ENCODE results near the gene TIPIN. TPM values are rescaled to one million over a fixed set of nuclear protein-coding genes. Genes with fewer than 3 reads are reported as not detected.

Gene TIPIN
- total RNA-seq, 2 donors from 2014 or later, result 8.0 to 20.1 TPM

DNA sequence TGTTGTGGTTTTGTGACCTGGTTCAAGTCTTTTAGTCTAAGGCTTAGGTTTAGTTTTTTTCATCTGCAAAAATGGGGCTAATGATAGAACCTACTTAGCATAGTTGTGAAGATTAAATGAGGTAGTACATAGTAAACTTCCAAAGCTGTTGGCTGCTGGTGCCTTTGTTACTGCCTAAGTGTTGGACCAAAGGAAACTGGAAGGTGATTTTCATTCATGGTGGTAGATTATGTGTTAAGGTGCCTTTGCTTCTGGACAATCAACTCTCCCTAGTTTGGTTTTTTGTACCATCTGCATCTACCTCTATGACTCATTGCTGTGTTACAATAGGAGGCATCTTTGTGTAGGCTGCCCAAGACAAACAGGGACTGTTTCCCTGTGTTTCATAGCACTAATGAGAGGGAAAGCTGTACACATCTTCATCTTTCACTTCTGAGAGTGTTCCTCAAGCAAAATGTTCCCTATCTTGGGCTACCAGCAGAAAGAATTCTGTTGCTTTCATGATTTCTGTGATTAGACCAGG lies 33.4 kb upstream of the TIPIN start:
- H3K4me1 ChIP-seq (replicated peaks), result peaks cover 7% of the 10 kb centered on the region
- no peaks in the 10 kb centered on the region for H3K27me3 ChIP-seq (replicated peaks; ENCODE audit: insufficient read depth)
- intact Hi-C loops (cut with DNase I), result no loop called here
- H3K9me3 ChIP-seq, result no peaks in the 10 kb centered on the region
- H3K4me3 ChIP-seq, result no peak overlapping the region
- H3K36me3 ChIP-seq, result no peaks in the 10 kb centered on the region
- no peak overlapping the region for H3K27ac ChIP-seq
- DNase-seq (ENCODE audit: low spot score), result no peak
- TF ChIP-seq, protein P1, sequence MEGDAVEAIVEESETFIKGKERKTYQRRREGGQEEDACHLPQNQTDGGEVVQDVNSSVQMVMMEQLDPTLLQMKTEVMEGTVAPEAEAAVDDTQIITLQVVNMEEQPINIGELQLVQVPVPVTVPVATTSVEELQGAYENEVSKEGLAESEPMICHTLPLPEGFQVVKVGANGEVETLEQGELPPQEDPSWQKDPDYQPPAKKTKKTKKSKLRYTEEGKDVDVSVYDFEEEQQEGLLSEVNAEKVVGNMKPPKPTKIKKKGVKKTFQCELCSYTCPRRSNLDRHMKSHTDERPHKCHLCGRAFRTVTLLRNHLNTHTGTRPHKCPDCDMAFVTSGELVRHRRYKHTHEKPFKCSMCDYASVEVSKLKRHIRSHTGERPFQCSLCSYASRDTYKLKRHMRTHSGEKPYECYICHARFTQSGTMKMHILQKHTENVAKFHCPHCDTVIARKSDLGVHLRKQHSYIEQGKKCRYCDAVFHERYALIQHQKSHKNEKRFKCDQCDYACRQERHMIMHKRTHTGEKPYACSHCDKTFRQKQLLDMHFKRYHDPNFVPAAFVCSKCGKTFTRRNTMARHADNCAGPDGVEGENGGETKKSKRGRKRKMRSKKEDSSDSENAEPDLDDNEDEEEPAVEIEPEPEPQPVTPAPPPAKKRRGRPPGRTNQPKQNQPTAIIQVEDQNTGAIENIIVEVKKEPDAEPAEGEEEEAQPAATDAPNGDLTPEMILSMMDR (IDR thresholded peaks at IDR 0.05), result no peak
- TF ChIP-seq POLR2AphosphoS5 (IDR thresholded peaks at IDR 0.05), result no peak

DNA sequence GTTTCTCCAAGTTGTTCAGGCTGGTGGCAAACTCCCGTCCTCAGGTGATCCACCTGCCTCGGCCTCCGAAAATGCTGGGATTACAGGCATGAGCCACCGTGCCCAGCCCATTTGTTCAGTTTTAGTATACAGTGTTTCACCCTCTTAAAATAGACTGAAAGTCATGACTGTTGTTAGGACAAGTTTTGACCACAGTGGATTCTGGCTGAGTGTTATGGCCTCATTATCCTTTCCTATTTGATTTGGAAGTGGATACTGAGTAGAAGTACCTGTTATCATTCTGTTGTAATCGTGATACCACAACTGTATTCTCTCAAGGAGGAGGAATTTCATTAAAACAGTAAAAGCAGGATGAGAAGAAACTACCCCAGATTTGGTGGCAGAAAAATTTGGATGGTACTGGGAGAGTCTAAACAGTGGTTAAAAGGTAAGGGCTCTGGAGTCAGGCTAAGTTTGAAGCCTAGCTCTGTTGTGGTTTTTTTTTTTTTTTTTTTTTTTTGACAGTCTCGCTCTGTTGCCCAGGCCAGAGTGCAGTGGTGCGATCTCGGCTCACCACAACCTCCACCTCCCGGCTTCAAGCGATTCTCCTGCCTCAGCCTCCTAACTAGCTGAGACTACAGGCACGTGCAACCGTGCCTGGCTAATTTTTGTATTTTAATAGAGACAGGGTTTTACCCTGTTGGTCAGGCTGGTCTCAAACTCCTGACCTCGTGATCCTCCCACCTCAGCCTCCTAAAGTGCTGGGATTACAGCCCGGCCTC lies 32.8 kb upstream of the TIPIN start:
- WGBS, result 81% methylated on average over 14 of the region's 14 CpGs
- no peaks in the 10 kb centered on the region for H3K36me3 ChIP-seq
- no peaks in the 10 kb centered on the region for H3K27me3 ChIP-seq (replicated peaks; ENCODE audit: insufficient read depth)
- peaks cover 7% of the 10 kb centered on the region for H3K4me1 ChIP-seq (replicated peaks)
- DNase-seq (ENCODE audit: low spot score), result peak; percentile 13
- intact Hi-C loops (cut with DNase I), result no loop called here
- H3K9me3 ChIP-seq, result no peaks in the 10 kb centered on the region
- H3K27ac ChIP-seq, result no peak overlapping the region
- TF ChIP-seq, protein P1 (IDR thresholded peaks at IDR 0.05), result no peak
- TF ChIP-seq POLR2A (IDR thresholded peaks at IDR 0.05) (no peak), POLR2AphosphoS5 (IDR thresholded peaks at IDR 0.05) (peak; percentile 71)
- no peak overlapping the region for H3K4me3 ChIP-seq

DNA sequence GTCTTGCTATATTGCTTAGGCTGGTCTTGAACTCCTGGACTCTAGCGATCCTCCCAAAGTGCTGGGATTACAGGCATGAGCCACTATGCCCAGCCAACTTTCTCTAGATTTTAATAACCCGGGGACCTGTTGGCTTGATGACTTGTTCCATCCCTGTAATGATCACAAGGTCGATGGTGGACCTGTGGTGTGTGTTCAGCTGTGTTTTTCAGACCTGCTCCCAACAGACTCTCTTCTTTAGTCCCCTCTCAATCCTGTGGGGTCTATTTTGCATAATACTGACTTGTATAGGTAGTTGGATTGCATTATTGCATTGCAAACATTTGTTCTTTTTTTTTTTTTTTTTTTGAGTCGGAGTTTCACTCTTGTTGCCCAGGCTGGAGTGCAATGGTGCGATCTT lies 32.1 kb upstream of the TIPIN start:
- TF ChIP-seq, protein P1 (IDR thresholded peaks at IDR 0.05), result no peak
- TF ChIP-seq POLR2A (IDR thresholded peaks at IDR 0.05) (no peak), POLR2AphosphoS5 (IDR thresholded peaks at IDR 0.05) (no peak)
- Histone ChIP-seq H3K36me3 (no peaks in the 10 kb centered on the region), H3K27ac (no peak overlapping the region), H3K9me3 (no peaks in the 10 kb centered on the region), H3K4me3 (no peak overlapping the region), H3K4me1 (replicated peaks) (peaks cover 7% of the 10 kb centered on the region), H3K27me3 (replicated peaks; ENCODE audit: insufficient read depth) (no peaks in the 10 kb centered on the region)
- intact Hi-C loops (cut with DNase I), result no loop called here
- no peak for DNase-seq (ENCODE audit: low spot score)
- WGBS, result 82% methylated on average over 5 of the region's 5 CpGs

DNA sequence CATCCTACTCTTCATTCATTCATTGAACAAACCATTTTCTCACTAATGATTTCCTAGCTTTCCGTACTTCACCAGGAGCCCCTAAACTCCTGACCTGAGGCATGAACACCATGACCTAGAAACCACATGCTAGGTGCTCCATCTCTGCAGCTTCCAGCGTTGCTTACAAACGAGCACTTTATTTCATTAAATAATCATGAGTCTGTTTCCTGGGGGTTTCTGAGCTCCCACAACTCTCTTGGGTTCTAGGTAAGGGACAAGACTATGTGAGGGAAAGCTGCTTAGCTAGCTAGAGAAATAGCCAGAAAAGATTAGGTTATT lies 31.5 kb upstream of the TIPIN start:
- H3K27ac ChIP-seq, result peak overlapping the region; percentile 20 to 94

More for the DNA sequence above, 31.5 kb upstream of the TIPIN start:
- H3K36me3 ChIP-seq, result no peaks in the 10 kb centered on the region
- WGBS, result 18% methylated on average over 3 of the region's 3 CpGs
- no peaks in the 10 kb centered on the region for H3K9me3 ChIP-seq
- TF ChIP-seq POLR2AphosphoS5 (IDR thresholded peaks at IDR 0.05), result no peak
- no peak for TF ChIP-seq POLR2A (IDR thresholded peaks at IDR 0.05)
- TF ChIP-seq, protein P1 (IDR thresholded peaks at IDR 0.05), result no peak
- intact Hi-C loops (cut with DNase I), result no loop called here
- no peak for DNase-seq (ENCODE audit: low spot score)
- H3K4me3 ChIP-seq, result peak overlapping the region; percentile 86 to 98
- peaks cover 7% of the 10 kb centered on the region for H3K4me1 ChIP-seq (replicated peaks)
- no peaks in the 10 kb centered on the region for H3K27me3 ChIP-seq (replicated peaks; ENCODE audit: insufficient read depth)

Measured in prostate gland (tissue), 2 donors.